GM21723 (cell line): ENCODE data around the gene CA11.

ENCODE experiments used
- ATAC-seq: cut with Tn5 transposase; IDR thresholded peaks from one replicate; pipeline ENCODE4 v1.9.1; 2021; ENCODE audit warnings: mild to moderate bottlenecking, moderate library complexity; ENCODE audit not compliant: unreplicated experiment

CA11 gene

GRCh38 chr19:48595171-48595570 is 50.8 kb downstream of the CA11 start:
- no peak for ATAC-seq

DNA sequence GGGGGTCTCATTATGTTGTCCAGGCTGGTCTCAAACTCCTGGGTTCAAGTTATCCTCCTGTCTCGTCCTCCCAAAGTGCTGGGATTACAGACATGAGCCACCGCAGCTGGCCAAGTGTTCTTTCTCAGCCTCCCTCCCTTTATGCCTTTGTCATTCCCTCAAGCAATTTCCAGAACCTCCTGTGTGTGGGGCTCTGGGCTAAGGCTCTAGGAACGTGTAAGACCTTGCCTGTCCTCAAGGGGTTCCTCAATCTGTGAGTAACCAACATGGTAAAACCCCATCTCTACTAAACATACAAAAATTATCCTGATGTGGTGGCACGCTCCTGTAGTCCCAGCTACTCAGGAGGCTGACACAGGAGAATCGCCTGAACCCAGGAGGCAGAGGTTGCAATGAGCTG is 55.0 kb downstream of the CA11 start:
- ATAC-seq = no peak

- ATAC-seq = no peak
Observed at GRCh38 chr19:48588670-48589401, 57.2 kb downstream of the CA11 start.
